GM12878 (cell line): ENCODE measurements around the gene RAD51B. TPM values are rescaled to one million over a fixed set of nuclear protein-coding genes. Genes with fewer than 3 reads are reported as not detected.

Experiments used
- ATAC-seq: fragments of 200-7000 bp; cut with Tn5 transposase; 3 replicates; pipeline ENCODE4 v1.9.1; 2020; ENCODE audit warnings: mild to moderate bottlenecking, moderate library complexity
- BruUV-seq: library from RNA; stranded (reverse); fragments of 400-500 nt; replicated peaks from 2 replicates; lab custom pipeline; 2021; lab: Mats Ljungman, UMichigan
- CTCF ChIA-PET: fragments of 300-600 bp; sonication (Branson Sonifier 250); formaldehyde crosslinking; extraction: SDS; loops from one replicate; lab custom pipeline; 2021; ENCODE audit warnings: inconsistent platforms; lab: Yijun Ruan, JAX
- POLR2A ChIA-PET: fragments of 350-600 bp; formaldehyde crosslinking; extraction: SDS; loops from one replicate; lab custom pipeline; 2021; ENCODE audit warnings: inconsistent platforms; lab: Charles Lee
- RAD21 ChIA-PET: fragments of 300-600 bp; sonication (Branson Sonifier 250); formaldehyde crosslinking; loops from one replicate; lab custom pipeline; 2023; ENCODE audit warnings: antibody characterized with exemption; ENCODE audit not compliant: unreplicated experiment; lab: Charles Lee
- SMC1A ChIA-PET: fragments of 300-600 bp; sonication (Branson Sonifier 250); formaldehyde crosslinking; loops from one replicate; lab custom pipeline; 2023; ENCODE audit not compliant: unreplicated experiment, uncharacterized antibody; lab: Charles Lee
- DNase-seq: peaks from one replicate; pipeline ENCODE4 v3.0.0-alpha.2; 2011; ENCODE audit warnings: low read depth, low spot score
- FAIRE-seq: peaks from 3 replicates; lab custom pipeline; 2011; peaks lifted over from hg19 to GRCh38; lab: Jason Lieb, UNC
- H2AFZ ChIP-seq: 2 replicates; pipeline ENCODE4 v1.6.0; 2011; ENCODE audit warnings: low read depth, low read length, control low read depth; ENCODE audit not compliant: control insufficient read depth
- H3K27ac ChIP-seq: 2 replicates; pipeline ENCODE4 v1.5.1; 2011; ENCODE audit warnings: control low read depth; ENCODE audit not compliant: control insufficient read depth, insufficient read depth
- H3K27me3 ChIP-seq, 2 experiments: replicated peaks in 1 of 2; 2 replicates each; pipeline versions ENCODE4 v1.6.0 to v1.6.1; 2011; ENCODE audit warnings: low read length in 1 of 2; ENCODE audit not compliant: control insufficient read depth in 2 of 2, insufficient read depth in 2 of 2
- H3K36me3 ChIP-seq, 2 experiments: 2 replicates each; pipeline ENCODE4 v1.5.1; 2011; ENCODE audit warnings: low read length in 1 of 2; ENCODE audit not compliant: control insufficient read depth in 2 of 2, insufficient read depth in 2 of 2
- H3K4me1 ChIP-seq: 2 replicates; pipeline ENCODE4 v1.6.1; 2011; ENCODE audit warnings: mild to moderate bottlenecking, low read length, moderate library complexity, mixed read lengths; ENCODE audit not compliant: control insufficient read depth, insufficient read depth
- H3K4me2 ChIP-seq: 2 replicates; pipeline ENCODE4 v1.6.0; 2011; ENCODE audit warnings: control low read depth; ENCODE audit not compliant: control insufficient read depth, insufficient read depth
- H3K4me3 ChIP-seq: fragments of 200-600 bp; sonication (generic); 2 replicates; pipeline ENCODE4 v1.5.1; 2016
- H3K79me2 ChIP-seq: 2 replicates; pipeline ENCODE4 v1.6.0; 2011; ENCODE audit warnings: low read length; ENCODE audit not compliant: control insufficient read depth, insufficient read depth
- H3K9ac ChIP-seq: 2 replicates; pipeline ENCODE4 v1.8.0; 2011; ENCODE audit warnings: low read length, control low read depth, mixed read lengths; ENCODE audit not compliant: control insufficient read depth, insufficient read depth
- H3K9me3 ChIP-seq: replicated peaks from 3 replicates; pipeline ENCODE4 v1.5.1; 2011; ENCODE audit warnings: mild to moderate bottlenecking, low read length; ENCODE audit not compliant: control insufficient read depth, insufficient read depth
- H4K20me1 ChIP-seq: 2 replicates; pipeline ENCODE4 v1.6.0; 2011; ENCODE audit not compliant: control insufficient read depth, insufficient read depth
- E2F8 ChIP-seq: fragments of 450-650 bp; IDR thresholded peaks from 2 replicates; pipeline ENCODE4 v1.6.1; 2018; ENCODE audit warnings: mild to moderate bottlenecking, low read depth, moderate library complexity; ENCODE audit not compliant: partially characterized antibody
- EED ChIP-seq: sonication (generic); IDR thresholded peaks from 2 replicates; pipeline ENCODE4 v1.6.1; 2016; ENCODE audit warnings: antibody characterized with exemption, low read depth
- RB1 ChIP-seq: fragments of 450-650 bp; formaldehyde crosslinking; IDR thresholded peaks from 2 replicates; pipeline ENCODE4 v1.6.1; 2017; ENCODE audit warnings: mild to moderate bottlenecking, borderline replicate concordance
- RUNX3 ChIP-seq: IDR thresholded peaks from 2 replicates; pipeline ENCODE4 v1.6.1; 2012; ENCODE audit warnings: low read length, inconsistent platforms
- SMC3 ChIP-seq: IDR thresholded peaks from 2 replicates; pipeline ENCODE4 v1.6.1; 2011; ENCODE audit warnings: low read length, improper control_type of control experiment, borderline replicate concordance
- ZBTB40 ChIP-seq: fragments of 450-650 bp; IDR thresholded peaks from 2 replicates; pipeline ENCODE4 v1.6.1; 2016; ENCODE audit warnings: mild to moderate bottlenecking, moderate library complexity, borderline replicate concordance
- ZNF384 ChIP-seq: IDR thresholded peaks from 2 replicates; pipeline ENCODE4 v1.6.1; 2012; ENCODE audit warnings: low read depth, mild to moderate bottlenecking, low read length, improper control_type of control experiment, borderline replicate concordance
- WGBS: methylation state at CpG from one replicate; pipeline ENCODE4 v1.1.6; 2016; ENCODE audit warnings: low lambda C conversion rate; ENCODE audit not compliant: insufficient replicate concordance, insufficient coverage; ENCODE audit errors: missing lambda C conversion rate; 5-methylcytosine and 5-hydroxymethylcytosine counted together
- in situ Hi-C: fragments of 300-500 bp; cut with MboI; formaldehyde crosslinking; loops from 9 replicates; pipeline ENCODE4 v1.14.3; 2018; ENCODE audit warnings: mixed read lengths
- intact Hi-C: fragments of 100-400 bp; cut with micrococcal nuclease; formaldehyde crosslinking; loops from one replicate; pipeline ENCODE4 v1.14.2; 2022; ENCODE audit not compliant: unreplicated experiment
- polyA plus RNA-seq, 11 experiments: library from polyadenylated mRNA; depleted of rRNA in 4 of 11; unstranded in 6 of 11; stranded (reverse) in 5 of 11; fragments of >200 nt; fragmentation: Nextera tagmentation in 4 of 11; fragmentation: Illumina TruSeq in 1 of 11; extraction: Ambion mirVana in 4 of 11; extraction: Trizol in 1 of 11; gene quantifications; 1 replicate in 1 of 11; 2 replicates in 10 of 11; pipeline versions ENCODE4 v1.2.1 to v1.2.3, GENCODE V29; 2011 to 2016; ENCODE audit warnings: inconsistent platforms in 2 of 11, missing spikeins in 2 of 11, low read depth in 1 of 11
- total RNA-seq, 4 experiments: library from RNA; depleted of rRNA in 3 of 4; stranded (reverse); fragments of >200 nt in 3 of 4; fragmentation: Illumina TruSeq in 1 of 4; extraction: Trizol in 1 of 4; gene quantifications; 2 replicates each; pipeline versions ENCODE4 v1.2.1 to v1.2.3, GENCODE V29; 2013 to 2021
- TF ChIP-seq, protein P1 (sequence below): fragments of 450-650 bp; IDR thresholded peaks from 2 replicates; pipeline ENCODE4 v1.6.1; 2017; ENCODE audit warnings: mild to moderate bottlenecking
- TF ChIP-seq, protein P2 (sequence below): fragments of 450-650 bp; IDR thresholded peaks from 2 replicates; pipeline ENCODE4 v1.6.1; 2016; ENCODE audit warnings: mild to moderate bottlenecking

The RAD51B gene
- total and polyA plus RNA-seq, 10 of the 15 experiments (the other 5 are each of a cell fraction or from before 2014, with no cell fraction given): 9.8 to 26.8 (median 21.3) TPM

DNA sequence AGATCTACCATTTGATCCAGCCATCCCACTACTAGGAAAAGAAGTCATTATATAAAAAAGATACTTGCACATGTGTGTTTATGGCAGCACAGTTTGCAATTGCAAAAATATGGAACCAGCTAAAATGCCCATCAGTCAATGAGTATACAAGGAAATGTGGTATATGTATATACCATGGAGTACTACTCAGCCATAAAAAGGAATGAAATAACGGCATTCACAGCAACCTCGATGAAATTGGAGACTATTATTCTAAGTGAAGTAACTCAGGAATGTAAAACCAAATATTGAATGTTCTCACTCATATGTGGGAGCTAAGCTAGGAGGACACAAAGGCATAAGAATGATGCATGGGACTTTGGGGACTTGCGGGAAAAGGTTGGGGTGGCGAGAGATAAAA, 402.6 kb downstream of the RAD51B start (continued):
- TF ChIP-seq E2F8: no peak

- Histone ChIP-seq H3K9me3 (no peaks in the 10 kb centered on the region; the same call in 2 of the 3 replicates), H2AFZ (no peak overlapping the region), H3K4me2 (no peak overlapping the region), H3K4me3 (no peak overlapping the region), H3K9ac (no peak overlapping the region), H3K27me3 (no peaks in the 10 kb centered on the region), H3K79me2 (no peaks in the 10 kb centered on the region), H3K27ac (no peak overlapping the region), H4K20me1 (no peaks in the 10 kb centered on the region), H3K4me1 (no peaks in the 10 kb centered on the region), H3K36me3 (no peaks in the 10 kb centered on the region)
- in situ Hi-C loops (no loop called here), intact Hi-C loops (no loop called here)
- no peak for FAIRE-seq
- RAD21 ChIA-PET: interaction anchor here (0.5 to 1.2 kb wide), 2 partner anchors 10 to 580 kb away, joined by 3 read pairs; no protein-coding TSS in a partner anchor
- POLR2A ChIA-PET: no interaction called here
- CTCF ChIA-PET: interaction anchor here (0.9 to 1.2 kb wide), 3 partner anchors 10 to 621 kb away, joined by 3 to 5 read pairs (median 4); no protein-coding TSS in a partner anchor
- ATAC-seq: no peak
- DNase-seq: no peak
- WGBS: 92% methylated on average over 3 of the region's 3 CpGs
- SMC1A ChIA-PET: interaction anchor here (1.0 to 2.4 kb wide), 8 partner anchors 8 to 138 kb away, joined by 3 to 11 read pairs (median 4); no protein-coding TSS in a partner anchor
- TF ChIP-seq ZBTB40 (no peak), RUNX3 (no peak), ZNF384 (no peak), EED (no peak), RB1 (no peak), SMC3 (no peak)
- TF ChIP-seq, protein P1, sequence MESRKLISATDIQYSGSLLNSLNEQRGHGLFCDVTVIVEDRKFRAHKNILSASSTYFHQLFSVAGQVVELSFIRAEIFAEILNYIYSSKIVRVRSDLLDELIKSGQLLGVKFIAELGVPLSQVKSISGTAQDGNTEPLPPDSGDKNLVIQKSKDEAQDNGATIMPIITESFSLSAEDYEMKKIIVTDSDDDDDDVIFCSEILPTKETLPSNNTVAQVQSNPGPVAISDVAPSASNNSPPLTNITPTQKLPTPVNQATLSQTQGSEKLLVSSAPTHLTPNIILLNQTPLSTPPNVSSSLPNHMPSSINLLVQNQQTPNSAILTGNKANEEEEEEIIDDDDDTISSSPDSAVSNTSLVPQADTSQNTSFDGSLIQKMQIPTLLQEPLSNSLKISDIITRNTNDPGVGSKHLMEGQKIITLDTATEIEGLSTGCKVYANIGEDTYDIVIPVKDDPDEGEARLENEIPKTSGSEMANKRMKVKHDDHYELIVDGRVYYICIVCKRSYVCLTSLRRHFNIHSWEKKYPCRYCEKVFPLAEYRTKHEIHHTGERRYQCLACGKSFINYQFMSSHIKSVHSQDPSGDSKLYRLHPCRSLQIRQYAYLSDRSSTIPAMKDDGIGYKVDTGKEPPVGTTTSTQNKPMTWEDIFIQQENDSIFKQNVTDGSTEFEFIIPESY: no peak
- TF ChIP-seq, protein P2, sequence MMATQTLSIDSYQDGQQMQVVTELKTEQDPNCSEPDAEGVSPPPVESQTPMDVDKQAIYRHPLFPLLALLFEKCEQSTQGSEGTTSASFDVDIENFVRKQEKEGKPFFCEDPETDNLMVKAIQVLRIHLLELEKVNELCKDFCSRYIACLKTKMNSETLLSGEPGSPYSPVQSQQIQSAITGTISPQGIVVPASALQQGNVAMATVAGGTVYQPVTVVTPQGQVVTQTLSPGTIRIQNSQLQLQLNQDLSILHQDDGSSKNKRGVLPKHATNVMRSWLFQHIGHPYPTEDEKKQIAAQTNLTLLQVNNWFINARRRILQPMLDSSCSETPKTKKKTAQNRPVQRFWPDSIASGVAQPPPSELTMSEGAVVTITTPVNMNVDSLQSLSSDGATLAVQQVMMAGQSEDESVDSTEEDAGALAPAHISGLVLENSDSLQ: no peak
- BruUV-seq: no TSS peak
Measured at GRCh38 chr14:68222726-68223125, 403.1 kb downstream of the RAD51B start.
